Peyer's patch (tissue), 4 donors: ENCODE measurements around the gene CACNB2.

Experiments used
- CTCF ChIP-seq, 6 experiments: fragments of 450-650 bp in 4 of 6; fragments of 200-600 bp in 2 of 6; sonication (generic) in 1 of 6; IDR thresholded peaks; one replicate each; pipeline ENCODE4 v1.5.1; 2017 to 2019; ENCODE audit warnings: antibody characterized with exemption in 6 of 6, mild to moderate bottlenecking in 3 of 6, moderate library complexity in 1 of 6
- POLR2A ChIP-seq, 2 donors: fragments of 450-650 bp; IDR thresholded peaks; one replicate each; pipeline ENCODE4 v1.5.1; 2017; ENCODE audit warnings: antibody characterized with exemption in 2 of 2, mild to moderate bottlenecking in 2 of 2, moderate library complexity in 2 of 2

DNA sequence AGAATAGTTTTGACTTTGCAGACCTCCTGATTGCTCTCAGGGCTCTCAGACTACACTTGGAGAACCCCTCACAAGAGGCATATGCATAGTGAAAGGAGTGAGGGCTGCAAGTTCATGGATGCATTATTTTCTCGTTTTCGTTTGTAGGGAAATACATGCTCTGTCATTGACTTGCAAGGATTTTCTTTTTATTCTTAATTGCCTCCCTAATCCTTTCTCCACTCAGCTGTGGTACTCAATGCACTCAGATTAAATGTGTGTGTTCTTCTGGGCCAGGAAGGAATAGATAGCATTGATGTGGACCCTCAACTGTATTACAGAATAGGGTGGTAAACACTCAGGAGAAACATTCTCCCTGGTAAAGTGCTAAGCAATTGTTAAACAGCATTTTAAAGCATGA lies 188.7 kb downstream of the CACNB2 start:
- TF ChIP-seq CTCF (IDR thresholded peaks at IDR 0.05) (no peak), POLR2A (IDR thresholded peaks at IDR 0.05) (no peak)
